ENCODE data around the gene AGRN. TPM values are rescaled to one million over a fixed set of nuclear protein-coding genes. Genes with fewer than 3 reads are reported as not detected.

Gene AGRN
- total and polyA plus RNA-seq, 2 of the 4 experiments (the other 2 are of a cell fraction), result 8.1 to 115 TPM

- Histone ChIP-seq H4K5ac (ENCODE audit: low read depth, low read length) (no peak overlapping the region), H3K23ac (ENCODE audit: low read depth, low read length) (no peak overlapping the region), H3K4me1 (ENCODE audit: control insufficient read depth, insufficient read depth, low read length) (no peaks in the 10 kb centered on the region; the same call in 1 of the 2 replicates), H2AK9ac (replicated peaks; ENCODE audit: low read depth, low read length, poor library complexity) (no peak overlapping the region), H2BK5ac (ENCODE audit: low read depth, low read length, poor library complexity, severe bottlenecking) (no peak overlapping the region), H3K4ac (ENCODE audit: low read depth, low read length) (no peak overlapping the region), H2BK15ac (ENCODE audit: low read depth, low read length) (no peak overlapping the region), H2BK120ac (ENCODE audit: low read depth, low read length) (no peak overlapping the region), H2BK20ac (ENCODE audit: low read depth, low read length) (no peak overlapping the region), H3K4me3 (ENCODE audit: insufficient read depth, low read depth, low read length) (no peak overlapping the region), H3K14ac (replicated peaks; ENCODE audit: low read depth, low read length) (no peak overlapping the region), H3K36me3 (ENCODE audit: control insufficient read depth, insufficient read depth, low read length) (peaks cover 42% of the 10 kb centered on the region), H4K20me1 (ENCODE audit: insufficient read depth, low read length) (peaks cover 6% of the 10 kb centered on the region), H3K18ac (ENCODE audit: low read depth, low read length) (no peak overlapping the region), H3K9me3 (ENCODE audit: control insufficient read depth, insufficient read depth, low read length) (no peaks in the 10 kb centered on the region), H3K4me2 (ENCODE audit: low read depth, low read length) (no peak overlapping the region), H3K56ac (ENCODE audit: extremely low read depth, insufficient read depth, low read length) (no peak overlapping the region), H2AFZ (replicated peaks; ENCODE audit: low read length, poor library complexity) (no peak overlapping the region), H3K9me1 (ENCODE audit: insufficient read depth, low read length) (no peaks in the 10 kb centered on the region), H3K27ac (ENCODE audit: insufficient read depth, low read length) (no peak overlapping the region), H4K8ac (ENCODE audit: low read depth in 2 of 2, low read length in 2 of 2) (no peak overlapping the region), H4K91ac (ENCODE audit: insufficient read depth, low read depth, low read length) (no peak overlapping the region), H3K79me1 (ENCODE audit: low read depth in 1 of 2, low read length in 2 of 2) (peaks cover 5 to 9% of the 10 kb centered on the region in 2 experiments; a peak in 2 of 4 replicates), H3K27me3 (ENCODE audit: control insufficient read depth, insufficient read depth, low read length) (peaks cover 4% of the 10 kb centered on the region; the same call in 1 of the 2 replicates), H3K9ac (ENCODE audit: low read depth, low read length) (no peak overlapping the region), H2AK5ac (ENCODE audit: low read depth, low read length) (no peak overlapping the region)
- WGBS, 2 experiments (ENCODE audit: extremely low coverage in 2 of 2, insufficient read length in 1 of 2), result 97% methylated on average over 38 of the region's 50 CpGs; no CpG with 5 or more reads in 1 of the 2 experiments
- in situ Hi-C loops (cut with MboI; ENCODE audit: low sequenced_read_pairs) (no loop called here), dilution Hi-C loops (cut with HindIII; ENCODE audit: low sequenced_read_pairs, unreplicated experiment) (no loop called here), intact Hi-C loops (cut with micrococcal nuclease) (loop anchor here (5.0 kb wide), 1 partner anchor 54 kb away; the partner anchor contains the start of gene HES4)
- DNase-seq, result no peak
- BruUV-seq (replicated peaks), result no TSS peak
- POLR2A ChIA-PET (ENCODE audit: unreplicated experiment), result no interaction called here
- CTCF ChIA-PET, result no interaction called here
- TF ChIP-seq CHD1 (IDR thresholded peaks at IDR 0.05; ENCODE audit: low read depth, low read length), result no peak
- no peak for TF ChIP-seq NFE2L2 (IDR thresholded peaks at IDR 0.05; ENCODE audit: low read depth, low read length)
- TF ChIP-seq RAD21 (IDR thresholded peaks at IDR 0.05; ENCODE audit: low read length), result no peak
- TF ChIP-seq SMC3 (IDR thresholded peaks at IDR 0.05; ENCODE audit: low read depth, low read length), result no peak
- no peak for TF ChIP-seq FOS (IDR thresholded peaks at IDR 0.05; ENCODE audit: low read depth, low read length)
- TF ChIP-seq CEBPB (IDR thresholded peaks at IDR 0.05; ENCODE audit: low read depth, low read length), result no peak
- TF ChIP-seq RCOR1 (IDR thresholded peaks at IDR 0.05; ENCODE audit: insufficient replicate concordance, low read length), result no peak
- TF ChIP-seq RFX5 (IDR thresholded peaks at IDR 0.05; ENCODE audit: low read depth, low read length), result no peak
- TF ChIP-seq ELK1 (IDR thresholded peaks at IDR 0.05; ENCODE audit: borderline replicate concordance, low read depth, low read length), result no peak
- TF ChIP-seq MXI1 (IDR thresholded peaks at IDR 0.05; ENCODE audit: borderline replicate concordance, low read depth, low read length), result no peak
- no peak for ATAC-seq (ENCODE audit: low read depth)
Observed at GRCh38 chr1:1055841-1056736, 36.2 kb downstream of the AGRN start.

Measured in IMR-90 (cell line).